Measurements from ENCODE around the gene SLC2A11.

SLC2A11 gene

GRCh38 chr22:23837496-23837859 is 20.2 kb upstream of the SLC2A11 start:
- H3K9ac ChIP-seq (ENCODE audit: low read length in 5 of 5) = no peak overlapping the region

GRCh38 chr22:23837911-23838680 is 19.6 kb upstream of the SLC2A11 start:
- Histone ChIP-seq H3K27ac (ENCODE audit: low read depth, low read length) (no peak overlapping the region), H3K4me1 (ENCODE audit: control insufficient read depth in 5 of 5, insufficient read depth in 5 of 5, low read length in 5 of 5) (peaks cover 2 to 40% (median 31%) of the 10 kb centered on the region in 5 donors), H3K9ac (ENCODE audit: low read length in 5 of 5) (no peak overlapping the region)

More at GRCh38 chr22:23837496-23837859, 20.2 kb upstream of the SLC2A11 start:
- Histone ChIP-seq H3K27ac (ENCODE audit: low read depth, low read length) (no peak overlapping the region), H3K27me3 (ENCODE audit: control insufficient read depth in 5 of 5, insufficient read depth in 4 of 5, low read length in 5 of 5) (no peaks in the 10 kb centered on the region), H3K36me3 (ENCODE audit: control insufficient read depth in 5 of 5, insufficient read depth in 5 of 5, low read length in 5 of 5) (peaks cover 0 to 39% (median 31%) of the 10 kb centered on the region in 5 donors), H3K9me3 (ENCODE audit: control insufficient read depth in 5 of 5, low read length in 5 of 5) (no peaks in the 10 kb centered on the region), H3K4me3 (ENCODE audit: low read depth in 1 of 5, low read length in 5 of 5) (no peak overlapping the region), H3K4me1 (ENCODE audit: control insufficient read depth in 5 of 5, insufficient read depth in 5 of 5, low read length in 5 of 5) (peaks cover 2 to 37% (median 31%) of the 10 kb centered on the region in 5 donors)

GRCh38 chr22:23838681-23839468 is 18.8 kb upstream of the SLC2A11 start, which contains the start of gene DERL3:
TSS of gene DERL3 (minus strand) at chr22:23839006. CDS start at chr22:23838987, 19 bp downstream.
- Histone ChIP-seq H3K27ac (ENCODE audit: low read depth, low read length) (no peak within 1 kb of the TSS), H3K9me3 (ENCODE audit: control insufficient read depth in 5 of 5, low read length in 5 of 5) (no peaks in the 10 kb centered on the region), H3K9ac (ENCODE audit: low read length in 5 of 5) (no peak within 1 kb of the TSS), H3K4me1 (ENCODE audit: control insufficient read depth in 5 of 5, insufficient read depth in 5 of 5, low read length in 5 of 5) (peaks cover 2 to 40% (median 31%) of the 10 kb centered on the region in 5 donors), H3K4me3 (ENCODE audit: low read depth in 1 of 5, low read length in 5 of 5) (peak within 1 kb of the TSS in 4 of 5 donors; percentile 60 to 71 (median 63)), H3K27me3 (ENCODE audit: control insufficient read depth in 5 of 5, insufficient read depth in 4 of 5, low read length in 5 of 5) (no peaks in the 10 kb centered on the region), H3K36me3 (ENCODE audit: control insufficient read depth in 5 of 5, insufficient read depth in 5 of 5, low read length in 5 of 5) (peaks cover 0 to 25% (median 22%) of the 10 kb centered on the region in 5 donors)

More at GRCh38 chr22:23837911-23838680, 19.6 kb upstream of the SLC2A11 start:
- H3K4me3 ChIP-seq (ENCODE audit: low read depth in 1 of 5, low read length in 5 of 5) = peak overlapping the region in 2 of 5 donors; percentile 65 to 71
- H3K27me3 ChIP-seq (ENCODE audit: control insufficient read depth in 5 of 5, insufficient read depth in 4 of 5, low read length in 5 of 5) = no peaks in the 10 kb centered on the region
- H3K36me3 ChIP-seq (ENCODE audit: control insufficient read depth in 5 of 5, insufficient read depth in 5 of 5, low read length in 5 of 5) = peaks cover 0 to 33% (median 28%) of the 10 kb centered on the region in 5 donors
- no peaks in the 10 kb centered on the region for H3K9me3 ChIP-seq (ENCODE audit: control insufficient read depth in 5 of 5, low read length in 5 of 5)

GRCh38 chr22:23840026-23840425 is 17.6 kb upstream of the SLC2A11 start:
- no peaks in the 10 kb centered on the region for H3K27me3 ChIP-seq (ENCODE audit: control insufficient read depth in 5 of 5, insufficient read depth in 4 of 5, low read length in 5 of 5)
- H3K4me3 ChIP-seq (ENCODE audit: low read depth in 1 of 5, low read length in 5 of 5) = no peak overlapping the region
- H3K4me1 ChIP-seq (ENCODE audit: control insufficient read depth in 5 of 5, insufficient read depth in 5 of 5, low read length in 5 of 5) = peaks cover 2 to 44% (median 31%) of the 10 kb centered on the region in 5 donors
- H3K9ac ChIP-seq (ENCODE audit: low read length in 5 of 5) = no peak overlapping the region
- H3K9me3 ChIP-seq (ENCODE audit: control insufficient read depth in 5 of 5, low read length in 5 of 5) = no peaks in the 10 kb centered on the region
- H3K27ac ChIP-seq (ENCODE audit: low read depth, low read length) = no peak overlapping the region
- H3K36me3 ChIP-seq (ENCODE audit: control insufficient read depth in 5 of 5, insufficient read depth in 5 of 5, low read length in 5 of 5) = peaks cover 0 to 15% (median 14%) of the 10 kb centered on the region in 5 donors

- H3K36me3 ChIP-seq (ENCODE audit: control insufficient read depth in 5 of 5, insufficient read depth in 5 of 5, low read length in 5 of 5) = peaks cover 0 to 3% (median 2%) of the 10 kb centered on the region in 5 donors
- H3K4me3 ChIP-seq (ENCODE audit: low read depth in 1 of 5, low read length in 5 of 5) = no peak overlapping the region
- H3K27ac ChIP-seq (ENCODE audit: low read depth, low read length) = no peak overlapping the region
- no peaks in the 10 kb centered on the region for H3K27me3 ChIP-seq (ENCODE audit: control insufficient read depth in 5 of 5, insufficient read depth in 4 of 5, low read length in 5 of 5)
- no peak overlapping the region for H3K9ac ChIP-seq (ENCODE audit: low read length in 5 of 5)
- H3K9me3 ChIP-seq (ENCODE audit: control insufficient read depth in 5 of 5, low read length in 5 of 5) = no peaks in the 10 kb centered on the region
- H3K4me1 ChIP-seq (ENCODE audit: control insufficient read depth in 5 of 5, insufficient read depth in 5 of 5, low read length in 5 of 5) = peaks cover under 1 to 45% (median 41%) of the 10 kb centered on the region in 5 donors
Observed at GRCh38 chr22:23841292-23841691, 16.4 kb upstream of the SLC2A11 start.

- Histone ChIP-seq H3K36me3 (ENCODE audit: control insufficient read depth in 5 of 5, insufficient read depth in 5 of 5, low read length in 5 of 5) (no peaks in the 10 kb centered on the region), H3K9me3 (ENCODE audit: control insufficient read depth in 5 of 5, low read length in 5 of 5) (no peaks in the 10 kb centered on the region), H3K4me1 (ENCODE audit: control insufficient read depth in 5 of 5, insufficient read depth in 5 of 5, low read length in 5 of 5) (peaks cover 1 to 51% (median 47%) of the 10 kb centered on the region in 5 donors), H3K4me3 (ENCODE audit: low read depth in 1 of 5, low read length in 5 of 5) (no peak overlapping the region), H3K27ac (ENCODE audit: low read depth, low read length) (no peak overlapping the region), H3K9ac (ENCODE audit: low read length in 5 of 5) (no peak overlapping the region), H3K27me3 (ENCODE audit: control insufficient read depth in 5 of 5, insufficient read depth in 4 of 5, low read length in 5 of 5) (no peaks in the 10 kb centered on the region)
Observed at GRCh38 chr22:23841736-23842445, 15.8 kb upstream of the SLC2A11 start.

- H3K9ac ChIP-seq (ENCODE audit: low read length in 5 of 5) = no peak overlapping the region
- H3K9me3 ChIP-seq (ENCODE audit: control insufficient read depth in 5 of 5, low read length in 5 of 5) = no peaks in the 10 kb centered on the region
- no peaks in the 10 kb centered on the region for H3K27me3 ChIP-seq (ENCODE audit: control insufficient read depth in 5 of 5, insufficient read depth in 4 of 5, low read length in 5 of 5)
- no peaks in the 10 kb centered on the region for H3K36me3 ChIP-seq (ENCODE audit: control insufficient read depth in 5 of 5, insufficient read depth in 5 of 5, low read length in 5 of 5)
- no peak overlapping the region for H3K27ac ChIP-seq (ENCODE audit: low read depth, low read length)
- peaks cover 1 to 56% (median 53%) of the 10 kb centered on the region in 5 donors for H3K4me1 ChIP-seq (ENCODE audit: control insufficient read depth in 5 of 5, insufficient read depth in 5 of 5, low read length in 5 of 5)
- no peak overlapping the region for H3K4me3 ChIP-seq (ENCODE audit: low read depth in 1 of 5, low read length in 5 of 5)
Observed at GRCh38 chr22:23842599-23842998, 15.1 kb upstream of the SLC2A11 start.

GRCh38 chr22:23844739-23845202 is 12.9 kb upstream of the SLC2A11 start:
- no peak overlapping the region for H3K4me3 ChIP-seq (ENCODE audit: low read depth in 1 of 5, low read length in 5 of 5)
- H3K4me1 ChIP-seq (ENCODE audit: control insufficient read depth in 5 of 5, insufficient read depth in 5 of 5, low read length in 5 of 5) = peaks cover 1 to 46% (median 40%) of the 10 kb centered on the region in 5 donors
- no peaks in the 10 kb centered on the region for H3K36me3 ChIP-seq (ENCODE audit: control insufficient read depth in 5 of 5, insufficient read depth in 5 of 5, low read length in 5 of 5)
- H3K9me3 ChIP-seq (ENCODE audit: control insufficient read depth in 5 of 5, low read length in 5 of 5) = no peaks in the 10 kb centered on the region
- H3K27ac ChIP-seq (ENCODE audit: low read depth, low read length) = no peak overlapping the region
- H3K27me3 ChIP-seq (ENCODE audit: control insufficient read depth in 5 of 5, insufficient read depth in 4 of 5, low read length in 5 of 5) = no peaks in the 10 kb centered on the region
- H3K9ac ChIP-seq (ENCODE audit: low read length in 5 of 5) = peak overlapping the region in 1 of 5 donors; percentile 60

GRCh38 chr22:23845265-23846080 is 12.2 kb upstream of the SLC2A11 start:
- no peak overlapping the region for H3K27ac ChIP-seq (ENCODE audit: low read depth, low read length)
- peaks cover 1 to 45% (median 38%) of the 10 kb centered on the region in 5 donors for H3K4me1 ChIP-seq (ENCODE audit: control insufficient read depth in 5 of 5, insufficient read depth in 5 of 5, low read length in 5 of 5)
- no peak overlapping the region for H3K4me3 ChIP-seq (ENCODE audit: low read depth in 1 of 5, low read length in 5 of 5)
- no peaks in the 10 kb centered on the region for H3K27me3 ChIP-seq (ENCODE audit: control insufficient read depth in 5 of 5, insufficient read depth in 4 of 5, low read length in 5 of 5)
- H3K9me3 ChIP-seq (ENCODE audit: control insufficient read depth in 5 of 5, low read length in 5 of 5) = no peaks in the 10 kb centered on the region
- no peaks in the 10 kb centered on the region for H3K36me3 ChIP-seq (ENCODE audit: control insufficient read depth in 5 of 5, insufficient read depth in 5 of 5, low read length in 5 of 5)
- peak overlapping the region in 1 of 5 donors; percentile 30 for H3K9ac ChIP-seq (ENCODE audit: low read length in 5 of 5)
